ACC112 (cell line): Measurements from ENCODE around the gene THRB.
A peak's percentile ranks its signal among the peaks of the same experiment; 100 is the strongest.

Experiments
- H2AFZ ChIP-seq: fragments of 200-600 bp; sonication (generic); one replicate; pipeline ENCODE4 v1.6.0; 2017; ENCODE audit warnings: antibody characterized with exemption, low read length; ENCODE audit not compliant: unreplicated experiment
- H3K27ac ChIP-seq: fragments of 200-600 bp; sonication (generic); 2 replicates; pipeline ENCODE4 v1.5.1; 2014; ENCODE audit warnings: low read depth, mild to moderate bottlenecking, antibody characterized with exemption, low read length, moderate library complexity
- H3K27me3 ChIP-seq: fragments of 200-600 bp; sonication (generic); 2 replicates; pipeline ENCODE4 v1.6.1; 2014; ENCODE audit warnings: mild to moderate bottlenecking, antibody characterized with exemption, low read length, moderate library complexity, mixed read lengths; ENCODE audit not compliant: insufficient read depth
- H3K36me3 ChIP-seq: fragments of 200-600 bp; sonication (generic); 2 replicates; pipeline ENCODE4 v1.6.1; 2016; ENCODE audit warnings: mild to moderate bottlenecking, antibody characterized with exemption, low read length, moderate library complexity, mixed read lengths; ENCODE audit not compliant: insufficient read depth
- H3K4me1 ChIP-seq: fragments of 200-600 bp; sonication (generic); one replicate; pipeline ENCODE4 v1.6.1; 2016; ENCODE audit warnings: low read length, mixed read lengths; ENCODE audit not compliant: insufficient read depth, unreplicated experiment, control insufficient read depth
- H3K4me3 ChIP-seq: fragments of 200-600 bp; sonication (generic); 2 replicates; pipeline ENCODE4 v1.5.1; 2014; ENCODE audit warnings: mild to moderate bottlenecking, low read depth, low read length
- H3K79me2 ChIP-seq: fragments of 200-600 bp; sonication (generic); one replicate; pipeline ENCODE4 v1.6.0; 2016; ENCODE audit warnings: low read length; ENCODE audit not compliant: control insufficient read depth, unreplicated experiment, insufficient read depth

Gene THRB

DNA sequence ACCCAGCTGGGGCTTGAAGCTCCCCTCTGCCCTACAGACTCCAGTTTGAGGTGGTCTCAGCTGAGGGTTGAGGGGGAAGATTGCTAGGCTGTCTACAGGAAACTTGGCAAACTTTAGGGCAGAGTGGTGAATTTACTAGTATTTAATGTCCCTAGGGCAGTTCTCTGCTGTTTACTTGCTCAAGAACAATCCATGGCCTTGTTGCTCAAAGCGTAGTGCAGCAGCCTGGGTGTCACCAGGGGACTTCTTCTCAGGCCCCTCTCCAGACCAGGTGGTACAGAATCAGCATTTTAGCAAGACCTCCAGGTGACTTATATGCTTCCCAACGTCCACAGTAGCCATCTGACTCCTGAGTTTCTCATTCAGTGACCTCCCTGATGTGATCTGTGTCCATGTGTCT is 360.7 kb downstream of the THRB start:
- no peaks in the 10 kb centered on the region for H3K36me3 ChIP-seq
- no peak overlapping the region for H2AFZ ChIP-seq
- H3K27me3 ChIP-seq: no peaks in the 10 kb centered on the region
- no peaks in the 10 kb centered on the region for H3K79me2 ChIP-seq
- H3K4me1 ChIP-seq: peaks cover 13% of the 10 kb centered on the region
- no peak overlapping the region for H3K4me3 ChIP-seq
- H3K27ac ChIP-seq: no peak overlapping the region

DNA sequence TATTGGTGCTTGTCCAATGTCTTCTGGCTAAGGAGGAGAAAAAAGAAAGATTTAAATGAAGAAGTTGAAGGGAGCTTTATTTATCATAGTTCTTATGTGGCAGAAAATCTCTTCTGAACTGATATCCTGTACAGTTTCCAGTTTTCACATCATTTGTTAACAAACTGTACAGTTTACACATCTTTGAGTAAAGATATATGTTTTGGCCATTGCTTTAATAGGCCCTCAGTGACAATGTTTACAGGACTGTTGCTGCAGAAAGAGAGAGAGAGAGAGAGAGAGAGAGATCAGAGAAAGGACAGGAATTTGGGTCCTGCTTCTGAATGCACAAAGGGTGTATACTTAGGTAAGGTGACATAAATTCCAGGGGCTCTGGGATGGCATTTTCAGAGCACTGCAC is 361.2 kb downstream of the THRB start:
- Histone ChIP-seq H2AFZ (no peak overlapping the region), H3K4me1 (peaks cover 16% of the 10 kb centered on the region), H3K27me3 (no peaks in the 10 kb centered on the region), H3K36me3 (no peaks in the 10 kb centered on the region), H3K79me2 (no peaks in the 10 kb centered on the region), H3K4me3 (no peak overlapping the region), H3K27ac (no peak overlapping the region)

DNA sequence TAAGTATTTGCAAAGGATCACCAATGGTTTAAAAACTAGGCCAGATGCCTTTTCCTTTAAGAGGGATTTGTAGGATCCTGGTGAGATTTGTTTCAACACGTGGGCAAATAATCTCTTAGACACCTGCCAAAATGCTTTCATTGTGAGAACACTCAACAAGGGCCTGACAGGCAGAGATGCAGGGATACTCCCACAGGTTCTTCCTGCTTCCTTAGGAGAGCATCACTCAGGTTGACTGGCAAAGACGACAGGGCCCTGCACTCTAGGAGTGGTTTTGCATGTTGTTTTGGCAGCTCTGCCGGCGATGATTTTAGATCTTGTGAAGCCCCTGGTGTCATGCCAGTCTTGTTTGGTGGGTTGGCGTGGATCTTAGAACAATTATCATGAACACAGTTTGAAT is 365.1 kb downstream of the THRB start:
- H3K27ac ChIP-seq: no peak overlapping the region; the same call in 1 of the 2 replicates

DNA sequence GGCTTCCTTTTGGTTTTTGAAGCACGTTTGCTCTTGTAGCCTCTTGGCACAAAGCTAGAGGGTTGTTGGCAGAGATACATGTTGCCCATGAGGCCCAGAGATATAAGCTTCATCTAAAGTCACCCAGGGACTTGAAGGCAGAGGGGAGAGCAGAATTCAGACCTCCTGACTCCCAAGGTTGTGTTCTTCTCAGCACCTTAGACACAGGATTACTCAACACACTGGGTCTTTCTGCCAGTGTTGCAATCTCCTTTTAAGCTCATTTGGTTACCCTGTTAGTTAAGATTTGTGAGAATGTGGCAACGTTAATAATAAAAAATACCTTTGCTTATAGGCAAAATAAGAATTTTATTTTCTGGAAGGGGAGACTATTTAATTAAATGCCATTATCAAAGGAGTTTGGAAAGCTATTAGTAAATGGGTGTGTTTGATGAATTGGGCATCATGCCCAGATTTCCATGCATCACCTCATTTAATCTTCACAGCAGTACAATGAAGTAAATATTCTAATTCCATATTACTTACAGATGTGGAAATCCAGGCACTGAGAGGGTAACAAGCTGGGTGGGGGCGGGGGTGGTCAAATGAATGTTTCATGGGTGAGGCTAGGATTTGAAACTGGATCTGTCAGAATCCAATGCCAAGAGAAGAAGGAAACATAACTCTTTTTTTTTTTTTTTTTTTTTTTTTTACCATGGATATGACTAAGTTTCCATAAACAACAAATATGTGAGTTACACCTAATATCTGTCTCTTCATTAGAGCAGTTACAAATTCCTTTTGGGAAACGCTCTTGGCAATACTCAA is 366.2 kb downstream of the THRB start:
- Histone ChIP-seq H3K4me1 (peaks cover 27% of the 10 kb centered on the region), H3K27me3 (no peaks in the 10 kb centered on the region), H2AFZ (no peak overlapping the region), H3K36me3 (no peaks in the 10 kb centered on the region), H3K4me3 (no peak overlapping the region), H3K27ac (peak overlapping the region; percentile 63), H3K79me2 (no peaks in the 10 kb centered on the region)

More for the DNA sequence above, 365.1 kb downstream of the THRB start:
- Histone ChIP-seq H3K27me3 (no peaks in the 10 kb centered on the region), H3K79me2 (no peaks in the 10 kb centered on the region), H2AFZ (no peak overlapping the region), H3K36me3 (no peaks in the 10 kb centered on the region), H3K4me1 (peaks cover 17% of the 10 kb centered on the region), H3K4me3 (no peak overlapping the region)

DNA sequence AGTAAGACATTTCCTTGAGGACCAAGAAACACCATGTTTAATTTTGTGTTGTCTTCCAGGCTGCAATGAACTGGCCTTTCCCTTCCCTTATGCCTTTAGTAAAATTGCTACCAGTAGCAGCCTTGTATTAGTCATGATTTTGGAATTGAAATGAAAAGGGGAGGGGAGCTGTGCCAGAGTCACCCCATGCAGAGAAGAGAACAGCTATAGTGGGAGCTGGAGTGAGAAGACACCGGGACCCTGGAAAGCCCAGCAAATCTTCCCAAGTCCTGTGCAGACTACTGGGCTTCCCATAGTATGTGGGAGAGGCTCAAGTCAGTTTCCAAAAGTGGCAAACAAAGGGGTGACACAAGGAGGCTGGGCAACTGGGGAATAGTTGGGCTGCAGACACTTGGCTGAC is 371.1 kb downstream of the THRB start:
- Histone ChIP-seq H3K4me3 (no peak overlapping the region), H3K27ac (no peak overlapping the region), H3K4me1 (peaks cover 34% of the 10 kb centered on the region), H2AFZ (no peak overlapping the region), H3K27me3 (no peaks in the 10 kb centered on the region), H3K79me2 (no peaks in the 10 kb centered on the region), H3K36me3 (no peaks in the 10 kb centered on the region)

DNA sequence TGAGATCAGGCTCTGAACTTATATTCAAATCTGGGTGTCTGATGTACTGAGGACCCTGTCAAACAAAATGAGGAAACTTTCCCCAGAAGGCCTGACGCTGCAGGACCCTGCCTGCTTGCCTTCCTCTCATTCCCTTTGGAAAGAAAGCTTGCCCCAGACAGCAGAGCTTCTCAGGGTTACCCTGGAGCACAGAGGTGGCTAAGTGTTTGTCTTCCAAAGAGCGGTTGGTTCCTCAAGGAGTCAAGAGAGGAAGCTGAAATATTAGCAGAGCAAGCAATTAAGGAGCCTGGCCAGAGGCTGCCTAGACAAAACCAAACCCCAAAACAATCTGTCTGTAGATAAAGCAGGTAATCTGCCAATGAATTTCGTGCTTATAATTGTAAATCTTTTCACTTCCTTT is 374.2 kb downstream of the THRB start:
- Histone ChIP-seq H2AFZ (no peak overlapping the region), H3K27me3 (no peaks in the 10 kb centered on the region), H3K36me3 (no peaks in the 10 kb centered on the region), H3K4me3 (no peak overlapping the region), H3K4me1 (peaks cover 26% of the 10 kb centered on the region), H3K79me2 (no peaks in the 10 kb centered on the region), H3K27ac (no peak overlapping the region)

DNA sequence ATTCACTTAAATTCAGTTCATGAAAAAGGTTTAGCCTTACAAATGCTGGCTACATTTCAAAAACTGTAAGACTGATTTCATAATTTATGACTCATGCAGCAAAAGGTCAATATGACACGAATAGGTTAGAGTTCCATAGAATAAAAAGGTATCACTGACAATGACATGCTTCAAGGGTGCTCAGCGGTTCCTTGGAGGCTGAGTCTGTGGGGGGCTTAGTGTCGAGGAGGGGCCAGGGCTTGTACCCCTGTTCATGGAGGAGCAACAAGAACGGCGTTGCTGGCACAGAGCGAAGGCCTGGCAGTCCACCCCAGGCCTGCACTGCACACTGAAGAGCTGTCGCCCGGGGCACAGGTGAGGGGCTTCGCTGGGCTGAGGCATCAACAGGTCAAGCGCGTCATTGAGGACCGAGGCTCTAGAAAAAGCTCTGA is 375.3 kb downstream of the THRB start:
- Histone ChIP-seq H2AFZ (no peak overlapping the region), H3K79me2 (no peaks in the 10 kb centered on the region), H3K4me3 (no peak overlapping the region), H3K36me3 (no peaks in the 10 kb centered on the region), H3K27ac (no peak overlapping the region), H3K27me3 (no peaks in the 10 kb centered on the region), H3K4me1 (peaks cover 25% of the 10 kb centered on the region)

DNA sequence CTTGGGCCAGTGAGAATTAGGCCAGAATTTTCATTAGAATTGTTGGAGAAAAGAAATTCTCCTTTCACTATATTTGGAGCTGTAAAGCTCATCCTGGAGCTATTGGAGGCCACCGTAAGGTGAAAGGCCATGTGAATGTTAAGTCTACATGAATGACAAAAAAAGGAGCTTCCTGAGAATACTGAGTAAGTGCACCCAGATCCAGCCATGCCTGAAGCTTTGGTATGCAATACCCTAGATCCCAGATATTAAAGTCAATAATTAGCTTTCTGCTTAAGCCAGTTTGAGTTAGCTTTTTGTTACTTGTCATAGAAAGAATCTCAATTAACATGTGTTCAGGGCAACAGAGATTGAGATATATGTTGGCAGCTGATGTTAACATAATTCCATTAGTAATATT is 377.1 kb downstream of the THRB start:
- Histone ChIP-seq H3K4me1 (peaks cover 6% of the 10 kb centered on the region), H3K27ac (no peak overlapping the region), H3K4me3 (no peak overlapping the region), H3K27me3 (no peaks in the 10 kb centered on the region), H3K36me3 (no peaks in the 10 kb centered on the region), H2AFZ (no peak overlapping the region), H3K79me2 (no peaks in the 10 kb centered on the region)

DNA sequence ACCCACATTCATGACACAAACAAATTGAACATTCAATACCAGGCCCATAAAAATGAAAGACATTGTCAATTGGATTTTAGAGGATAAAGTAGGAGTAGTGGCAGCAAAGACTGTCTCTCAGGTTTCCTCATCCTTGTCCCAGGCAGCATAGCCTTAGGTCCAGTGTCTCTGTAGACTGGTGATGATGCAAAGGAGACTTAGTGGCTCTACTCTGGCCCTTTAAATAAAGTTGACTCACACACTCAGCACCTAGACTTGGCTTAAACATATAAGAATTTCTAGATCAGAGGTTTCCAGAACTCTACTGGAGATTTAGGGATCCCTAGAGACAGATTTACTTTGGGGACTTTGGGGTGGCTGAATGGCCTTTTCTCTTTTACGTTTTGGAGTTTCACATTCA is 382.9 kb downstream of the THRB start:
- no peaks in the 10 kb centered on the region for H3K36me3 ChIP-seq
- no peaks in the 10 kb centered on the region for H3K4me1 ChIP-seq
- no peaks in the 10 kb centered on the region for H3K79me2 ChIP-seq
- H2AFZ ChIP-seq: no peak overlapping the region
- no peak overlapping the region for H3K4me3 ChIP-seq
- H3K27me3 ChIP-seq: no peaks in the 10 kb centered on the region
- no peak overlapping the region for H3K27ac ChIP-seq

DNA sequence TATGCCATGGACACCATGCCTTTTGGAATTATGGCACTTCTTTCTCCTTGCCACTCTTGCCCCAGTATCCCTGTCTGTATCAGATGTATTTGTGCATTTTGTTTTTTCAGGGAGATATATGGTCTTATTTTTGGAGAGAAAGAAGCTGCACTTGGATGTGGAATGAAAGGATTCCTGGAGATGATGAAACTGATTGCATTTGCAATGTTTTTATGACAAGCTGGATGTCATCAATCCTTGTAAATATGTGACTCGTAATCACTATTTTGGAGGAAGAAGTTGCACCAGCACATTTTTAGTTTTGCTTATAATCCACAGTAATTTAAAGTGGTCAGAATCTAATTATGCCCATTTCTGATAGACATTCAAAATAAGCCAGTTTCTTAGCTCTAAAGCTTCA is 384.6 kb downstream of the THRB start:
- Histone ChIP-seq H3K79me2 (no peaks in the 10 kb centered on the region), H2AFZ (no peak overlapping the region), H3K4me1 (no peaks in the 10 kb centered on the region), H3K36me3 (no peaks in the 10 kb centered on the region), H3K4me3 (no peak overlapping the region), H3K27ac (no peak overlapping the region), H3K27me3 (no peaks in the 10 kb centered on the region)

DNA sequence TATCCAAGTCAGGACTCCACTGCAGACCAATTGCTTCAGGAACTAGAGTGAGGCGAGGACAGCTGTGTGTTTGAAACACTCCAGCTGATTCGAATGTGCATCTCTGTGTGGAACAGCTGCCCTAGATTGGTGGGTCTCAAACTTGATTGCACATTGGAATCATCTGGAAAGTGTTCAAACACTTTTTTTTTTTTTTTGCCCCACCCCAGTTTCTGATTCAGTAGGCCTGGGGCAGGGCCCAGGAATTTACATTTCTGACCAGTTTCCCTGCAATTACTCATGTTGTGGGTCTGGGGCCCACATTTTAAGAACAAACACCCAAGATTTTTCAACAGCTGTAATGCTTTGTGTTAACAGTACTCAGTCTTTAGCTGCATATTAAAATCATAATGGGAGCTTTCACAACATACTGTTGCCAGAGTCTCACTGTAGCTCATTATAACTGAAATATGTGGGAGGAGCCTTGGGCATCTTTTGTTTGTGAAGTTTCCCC is 392.9 kb downstream of the THRB start:
- Histone ChIP-seq H3K36me3 (no peaks in the 10 kb centered on the region), H2AFZ (no peak overlapping the region), H3K27me3 (no peaks in the 10 kb centered on the region), H3K4me1 (peaks cover 3% of the 10 kb centered on the region), H3K27ac (no peak overlapping the region), H3K4me3 (no peak overlapping the region), H3K79me2 (no peaks in the 10 kb centered on the region)
